NCI-H2107 (cell line): ENCODE measurements around the gene ATP2B1.
"Not testable (repeated sequence)": the region's sequence is repeated elsewhere in the genome, so short reads cannot be mapped to it uniquely, and the experiment has no call there.

Experiments used
- DNase-seq: peaks from one replicate; lab custom pipeline; 2025; lab: John Stamatoyannopoulos, UW

The ATP2B1 gene

DNA sequence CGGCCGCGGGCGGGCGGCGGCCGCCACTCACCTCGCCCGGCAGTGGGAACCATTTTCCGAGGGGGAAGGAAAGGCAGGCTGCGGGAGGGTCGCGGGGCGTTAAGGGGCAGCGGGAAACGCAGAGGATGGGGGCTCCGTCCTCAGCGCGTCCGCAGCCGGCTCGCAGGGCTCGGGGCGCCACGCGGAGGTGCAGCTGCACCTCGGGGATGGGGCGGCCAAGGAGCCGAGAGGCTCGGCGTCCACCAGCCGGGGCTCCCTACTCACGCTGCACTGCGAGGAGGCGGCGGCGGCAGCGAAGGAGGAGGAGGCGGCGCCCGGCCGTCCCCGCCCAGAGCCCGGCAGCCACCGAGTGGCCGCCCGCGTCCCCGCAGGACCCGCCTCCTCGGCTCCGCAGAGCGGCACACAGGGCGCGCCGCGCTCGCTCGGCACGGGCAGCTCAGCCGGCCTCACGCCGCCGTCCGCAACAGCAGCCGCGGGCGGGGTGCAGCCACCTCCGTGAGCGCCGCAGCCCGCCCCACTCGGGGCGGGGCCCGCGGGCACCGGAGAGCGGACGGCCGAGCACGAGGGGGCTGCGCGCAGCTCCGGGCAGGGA, at the start of gene ATP2B1:
Gene ATP2B1 (minus strand): TSS at position 274 of the 592 bp plus-strand sequence. CDS start 52,952 bp downstream, outside the sequence.
- peak; percentile 61 for DNase-seq

DNA sequence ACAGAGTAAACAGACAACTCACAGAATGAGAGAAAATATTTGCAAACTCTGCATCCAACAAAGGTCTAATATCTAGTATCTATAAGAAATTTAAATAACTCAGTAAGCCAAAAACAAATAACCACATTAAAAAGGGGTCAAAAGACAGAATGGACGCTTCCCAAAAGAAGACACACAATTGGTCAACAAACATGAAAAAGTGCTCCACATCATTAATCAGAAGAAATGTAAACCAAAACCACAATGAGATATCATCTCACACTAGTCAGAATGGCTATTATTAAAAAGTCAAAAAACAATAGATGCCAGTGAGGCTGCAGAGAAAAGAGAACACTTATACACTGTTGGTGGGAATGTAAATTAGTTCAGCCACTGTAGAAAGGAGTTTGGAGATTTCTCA, 49.3 kb upstream of the ATP2B1 start:
- not testable (repeated sequence) for DNase-seq

- no peak for DNase-seq
Measured at GRCh38 chr12:89756585-89757398, 48.2 kb upstream of the ATP2B1 start.

DNA sequence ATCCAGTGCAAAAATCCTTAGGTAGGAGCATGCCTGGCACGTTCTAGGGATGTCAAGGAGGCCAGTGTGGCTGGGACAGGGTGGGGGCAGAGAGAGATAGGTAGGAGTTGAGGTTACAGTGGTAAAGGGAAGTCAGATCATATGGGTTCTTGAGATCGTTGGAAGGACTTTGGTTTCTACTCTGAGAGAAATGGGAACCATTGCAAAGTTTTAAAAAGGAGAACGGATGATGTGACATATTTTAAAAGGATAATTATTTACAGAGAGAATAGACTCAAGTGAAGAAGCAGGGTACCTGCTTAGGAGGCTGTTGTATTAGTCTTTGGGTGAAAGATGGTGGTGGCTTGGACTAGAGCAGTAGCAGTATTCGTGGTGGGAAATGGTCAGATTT, 47.6 kb upstream of the ATP2B1 start:
- DNase-seq, result no peak

GRCh38 chr12:89753997-89754396, 45.4 kb upstream of the ATP2B1 start:
- no peak for DNase-seq

DNA sequence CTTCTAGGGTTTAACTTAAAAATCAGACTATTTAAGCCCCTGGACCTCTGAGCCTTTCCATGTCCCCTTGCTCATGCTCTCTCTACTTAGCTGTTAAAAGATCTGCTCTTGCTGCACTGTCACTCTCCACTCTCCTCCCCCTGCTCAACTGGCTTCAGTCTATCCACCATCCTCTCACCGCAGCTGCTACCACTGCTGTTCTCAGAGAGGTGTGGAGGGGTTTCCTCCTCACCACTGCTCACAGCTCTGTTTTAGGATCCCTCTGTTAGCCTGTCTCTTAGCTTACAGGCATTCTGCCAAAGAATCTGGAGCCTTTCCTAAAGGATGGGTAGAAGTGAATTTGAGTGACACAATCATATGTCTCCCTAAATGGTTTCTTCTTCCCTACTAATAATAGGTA, 43.7 kb upstream of the ATP2B1 start:
- DNase-seq, result no peak

GRCh38 chr12:89750389-89751351, 42.0 kb upstream of the ATP2B1 start:
- DNase-seq, result no peak

DNA sequence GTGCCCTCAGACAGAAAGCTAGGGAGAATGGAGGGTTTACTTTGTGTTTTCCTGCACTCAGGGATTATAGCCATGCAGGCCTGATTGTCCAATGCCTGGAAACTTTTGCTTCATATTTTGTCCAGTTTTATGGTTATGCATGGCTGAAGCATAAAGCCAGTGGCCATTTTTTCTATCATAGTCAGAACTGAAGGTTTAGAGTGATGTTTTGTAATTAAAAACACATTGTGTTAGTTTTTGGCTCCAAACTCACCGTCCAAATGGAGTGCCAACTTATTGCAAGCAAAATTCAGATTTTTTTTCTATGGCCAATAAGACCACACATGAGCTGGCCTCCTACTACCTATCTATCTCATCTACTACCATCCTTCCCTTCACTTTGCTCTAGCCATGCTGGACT, 40.2 kb upstream of the ATP2B1 start:
- no peak for DNase-seq

DNA sequence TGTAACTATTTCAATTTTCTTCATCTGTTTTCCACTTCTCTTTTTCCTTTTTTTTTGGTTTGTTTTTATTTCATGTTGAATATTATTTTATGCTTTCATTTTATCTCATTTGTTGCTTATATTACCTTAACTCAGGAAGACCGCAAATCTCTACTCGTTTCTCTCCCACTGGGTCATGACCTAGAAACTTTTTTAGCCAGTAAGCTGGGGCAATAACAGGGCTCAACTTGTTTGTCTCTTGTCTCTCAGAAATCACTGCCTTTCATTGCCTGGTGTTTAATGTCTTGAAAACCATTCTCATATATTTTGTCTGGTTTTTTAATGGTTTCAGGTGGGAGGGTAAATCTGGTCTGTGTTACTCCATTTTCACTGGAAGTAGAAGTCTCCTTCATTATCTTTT, 36.6 kb upstream of the ATP2B1 start:
- no peak for DNase-seq

- DNase-seq, result no peak
Measured at GRCh38 chr12:89742337-89743022, 33.8 kb upstream of the ATP2B1 start.

DNA sequence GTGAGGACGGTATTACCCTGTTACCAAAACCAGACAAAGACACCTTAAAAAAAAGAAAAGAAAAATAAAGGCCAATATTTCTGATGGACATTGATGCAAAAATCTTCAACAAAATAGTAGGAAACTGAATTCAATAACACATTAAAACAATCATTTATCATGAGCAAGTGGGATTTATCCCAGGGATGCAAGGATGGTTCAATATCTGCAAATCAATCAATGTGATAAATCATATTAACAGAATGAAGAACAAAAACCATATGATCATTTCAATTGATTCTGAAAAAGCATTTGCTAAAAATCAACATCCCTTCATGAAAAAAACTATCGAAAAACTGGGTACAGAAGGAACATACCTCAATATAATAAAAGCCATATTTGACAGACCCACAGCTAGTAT, 32.3 kb upstream of the ATP2B1 start:
- DNase-seq, result no peak

DNA sequence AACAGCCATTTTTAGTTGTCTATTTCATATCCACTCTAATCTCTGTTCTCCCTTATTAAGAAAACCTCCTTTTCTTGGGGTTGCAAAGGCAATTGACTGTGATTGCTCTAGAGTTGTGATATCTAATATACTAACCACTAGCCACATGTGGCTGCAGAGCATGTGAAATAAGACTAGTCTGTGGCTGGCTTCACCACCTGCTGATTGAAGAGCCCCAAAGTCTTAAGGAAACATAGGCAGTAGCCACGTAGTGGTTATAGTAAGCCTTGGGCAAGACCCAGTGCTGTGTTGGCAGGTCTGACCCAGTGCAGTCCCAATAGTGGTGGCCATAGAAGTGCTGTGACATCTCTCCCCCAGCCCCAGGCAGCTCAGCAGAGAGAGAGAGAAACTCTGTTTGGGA, 28.4 kb upstream of the ATP2B1 start:
- no peak for DNase-seq

GRCh38 chr12:89733579-89734201, 25.1 kb upstream of the ATP2B1 start:
- no peak for DNase-seq

DNA sequence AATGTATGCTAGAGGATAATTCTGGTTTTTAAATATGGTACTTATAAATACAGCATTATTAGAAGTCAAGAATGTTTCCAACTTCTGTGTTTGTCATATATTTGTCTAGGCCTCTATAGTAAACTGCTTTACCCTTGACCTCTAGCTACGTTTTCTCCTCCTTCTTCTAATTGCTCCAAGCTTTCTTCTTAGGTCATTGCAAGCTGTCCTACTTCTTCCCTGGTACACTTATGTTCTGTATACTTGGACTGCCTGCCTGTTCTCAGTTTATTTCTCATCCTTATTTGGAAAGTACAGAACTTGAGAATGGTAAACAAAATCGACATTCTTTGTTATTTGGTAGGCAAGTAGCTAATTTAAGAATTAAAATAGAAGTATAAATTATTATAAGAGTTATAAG, 23.9 kb upstream of the ATP2B1 start:
- no peak for DNase-seq

DNA sequence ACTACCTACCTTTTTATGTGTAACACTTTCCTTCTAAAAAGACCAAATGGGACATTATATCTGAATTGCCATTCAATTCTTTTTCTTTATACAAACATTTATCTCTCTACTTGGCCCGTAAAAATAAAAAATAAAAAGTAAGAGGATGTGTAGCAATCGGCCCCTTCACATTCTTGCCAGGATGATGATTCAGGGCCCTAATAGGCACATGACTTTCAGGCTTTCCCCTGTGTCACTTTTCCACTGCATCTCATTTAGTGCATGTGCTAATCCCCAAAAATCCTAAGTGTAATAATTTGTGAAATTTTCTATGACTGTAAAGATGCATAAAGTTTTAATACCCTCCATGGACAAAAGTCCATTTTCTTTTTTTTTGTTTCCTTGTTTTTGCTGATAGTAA, 23.0 kb upstream of the ATP2B1 start:
- no peak for DNase-seq

- no peak for DNase-seq
Measured at GRCh38 chr12:89731089-89731488, 22.5 kb upstream of the ATP2B1 start.

DNA sequence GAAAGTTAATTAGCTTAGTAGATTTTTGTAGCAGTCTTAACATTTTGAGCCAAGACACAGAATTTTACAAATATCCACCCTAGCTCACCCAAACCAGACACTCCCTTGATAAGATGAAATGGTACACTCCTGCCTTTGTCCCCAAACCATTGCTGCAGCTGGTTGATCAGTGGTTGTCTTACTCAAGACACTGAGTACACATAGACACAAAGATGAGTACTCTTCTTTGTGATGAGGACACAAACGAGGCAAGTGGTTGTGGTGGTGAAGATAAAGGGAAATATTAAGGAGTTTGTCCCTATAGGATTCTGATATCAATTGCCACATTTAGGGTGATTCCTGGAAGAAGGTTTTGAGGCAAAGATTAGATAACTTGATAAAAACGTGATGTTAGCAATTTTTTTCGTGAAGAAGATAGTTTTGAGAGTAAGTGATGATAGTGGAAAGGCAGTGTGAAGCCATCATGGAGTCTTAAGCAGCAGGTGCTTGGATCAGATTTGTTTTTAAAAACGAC, 21.4 kb upstream of the ATP2B1 start:
- DNase-seq, result no peak

DNA sequence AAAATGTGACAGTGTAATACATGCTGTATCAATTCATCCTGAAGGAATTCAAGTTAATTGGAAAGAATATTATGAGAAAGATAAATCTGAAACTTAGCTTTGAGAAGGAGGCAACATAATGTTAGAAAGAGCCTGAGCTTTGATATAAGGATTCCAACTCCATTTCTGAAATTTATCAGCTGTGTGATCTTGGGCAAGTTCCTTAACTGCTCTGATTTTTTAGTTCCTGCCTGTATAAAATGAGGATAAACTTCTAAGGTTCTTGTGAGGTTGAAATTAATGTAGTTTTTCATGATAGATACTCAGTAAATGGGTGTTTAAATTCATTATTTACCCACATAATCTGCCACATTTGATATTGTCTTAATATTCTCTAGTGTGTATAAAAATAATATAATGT, 14.6 kb upstream of the ATP2B1 start:
- no peak for DNase-seq

GRCh38 chr12:89721291-89721987, 12.8 kb upstream of the ATP2B1 start:
- no peak for DNase-seq

- DNase-seq, result no peak
Measured at GRCh38 chr12:89717759-89718523, 9.3 kb upstream of the ATP2B1 start.
